Suppressor macrophage treated with lipopolysaccharide for 1 hour (primary cell): Measurements from ENCODE around the gene HHIP.

Experiments
- DNase-seq, 3 donors: peaks; one replicate each; pipeline ENCODE4 v3.0.0-alpha.2; 2020 to 2022

The HHIP gene, protein sequence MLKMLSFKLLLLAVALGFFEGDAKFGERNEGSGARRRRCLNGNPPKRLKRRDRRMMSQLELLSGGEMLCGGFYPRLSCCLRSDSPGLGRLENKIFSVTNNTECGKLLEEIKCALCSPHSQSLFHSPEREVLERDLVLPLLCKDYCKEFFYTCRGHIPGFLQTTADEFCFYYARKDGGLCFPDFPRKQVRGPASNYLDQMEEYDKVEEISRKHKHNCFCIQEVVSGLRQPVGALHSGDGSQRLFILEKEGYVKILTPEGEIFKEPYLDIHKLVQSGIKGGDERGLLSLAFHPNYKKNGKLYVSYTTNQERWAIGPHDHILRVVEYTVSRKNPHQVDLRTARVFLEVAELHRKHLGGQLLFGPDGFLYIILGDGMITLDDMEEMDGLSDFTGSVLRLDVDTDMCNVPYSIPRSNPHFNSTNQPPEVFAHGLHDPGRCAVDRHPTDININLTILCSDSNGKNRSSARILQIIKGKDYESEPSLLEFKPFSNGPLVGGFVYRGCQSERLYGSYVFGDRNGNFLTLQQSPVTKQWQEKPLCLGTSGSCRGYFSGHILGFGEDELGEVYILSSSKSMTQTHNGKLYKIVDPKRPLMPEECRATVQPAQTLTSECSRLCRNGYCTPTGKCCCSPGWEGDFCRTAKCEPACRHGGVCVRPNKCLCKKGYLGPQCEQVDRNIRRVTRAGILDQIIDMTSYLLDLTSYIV

DNA sequence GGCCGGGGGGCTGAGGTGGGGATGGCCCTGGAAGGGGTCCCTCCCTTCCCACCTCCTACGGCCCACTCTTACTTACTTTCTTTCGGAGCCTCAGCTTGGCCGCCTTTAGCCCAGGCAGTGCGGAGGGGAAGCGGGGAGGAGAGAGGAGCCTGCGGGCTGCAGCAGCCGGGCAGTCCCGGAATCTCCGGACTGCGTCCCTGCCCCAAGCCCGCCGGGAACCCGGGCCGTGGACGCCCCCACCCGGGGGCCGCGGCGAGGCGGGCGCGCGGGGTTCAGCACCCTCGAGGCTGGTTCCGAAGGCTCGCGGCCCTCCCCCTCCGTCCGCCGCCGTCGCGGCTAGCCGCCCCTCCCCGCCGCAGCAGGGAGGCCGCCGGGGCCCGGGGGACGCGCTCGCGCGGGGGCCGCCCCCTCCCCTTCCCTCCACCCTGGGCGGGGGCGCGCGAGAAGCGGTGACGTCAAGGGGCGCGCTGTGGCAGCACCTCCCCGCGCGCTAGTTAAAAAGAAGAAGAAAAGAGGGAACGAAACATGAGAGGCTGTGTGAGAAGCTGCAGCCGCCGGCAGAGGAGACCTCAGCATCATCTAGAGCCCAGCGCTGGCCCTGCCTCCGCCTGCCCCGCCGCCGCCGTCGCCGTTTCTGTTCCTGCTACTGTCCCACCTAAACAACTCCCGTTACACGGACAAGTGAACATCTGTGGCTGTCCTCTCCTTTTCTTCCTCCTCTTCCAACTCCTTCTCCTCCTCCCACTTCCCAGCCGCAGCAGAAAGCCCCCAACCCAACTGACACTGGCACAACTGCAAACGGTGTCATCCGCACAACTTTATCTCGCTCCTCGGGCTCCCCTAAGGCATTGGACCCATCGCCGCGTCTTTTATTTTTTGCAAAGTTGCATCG lies at the start of gene HHIP:
TSS of gene HHIP (plus strand) at position 526 of the 892 bp plus-strand sequence. CDS start 520 bp downstream, outside the sequence.
- DNase-seq, result peak; percentile 54 to 72 (median 59)

DNA sequence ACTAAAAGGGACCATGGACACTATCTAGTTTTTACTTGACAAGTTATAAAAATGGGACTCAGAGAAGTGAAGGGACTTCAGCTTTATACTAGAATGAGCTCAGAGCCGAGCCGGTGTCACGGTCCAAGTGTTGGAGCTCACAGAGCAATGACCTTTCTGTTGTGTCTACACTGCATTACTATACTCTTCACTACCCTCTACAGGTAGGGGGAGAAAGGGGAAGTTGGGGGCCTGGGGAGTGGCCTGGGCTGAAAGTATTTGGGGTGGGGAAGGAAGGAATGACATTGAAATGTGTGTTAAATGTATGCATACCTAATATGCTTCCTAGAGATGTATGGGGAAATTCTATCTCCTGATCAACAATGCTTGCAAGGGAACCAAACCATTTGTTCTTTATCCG lies 48.8 kb upstream of the HHIP start:
- DNase-seq, result no peak

DNA sequence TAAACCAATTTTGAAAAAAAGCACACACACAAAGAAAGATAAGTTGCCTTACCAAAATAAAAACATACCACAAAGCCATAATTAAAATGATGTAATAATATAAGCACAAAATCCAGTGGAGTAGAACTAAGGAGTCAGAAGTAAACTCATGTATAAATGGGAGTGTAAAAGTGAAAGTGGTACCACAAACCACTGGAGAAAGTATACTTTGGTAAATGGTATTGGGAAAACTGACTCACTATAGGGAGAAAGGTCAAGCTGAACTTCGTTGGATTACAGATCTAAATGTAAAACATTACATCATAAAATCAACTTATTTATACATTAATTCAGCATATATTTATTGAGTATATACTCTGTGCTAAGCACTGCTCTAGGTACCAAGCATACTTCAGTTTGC lies 46.3 kb upstream of the HHIP start:
- DNase-seq, result no peak

DNA sequence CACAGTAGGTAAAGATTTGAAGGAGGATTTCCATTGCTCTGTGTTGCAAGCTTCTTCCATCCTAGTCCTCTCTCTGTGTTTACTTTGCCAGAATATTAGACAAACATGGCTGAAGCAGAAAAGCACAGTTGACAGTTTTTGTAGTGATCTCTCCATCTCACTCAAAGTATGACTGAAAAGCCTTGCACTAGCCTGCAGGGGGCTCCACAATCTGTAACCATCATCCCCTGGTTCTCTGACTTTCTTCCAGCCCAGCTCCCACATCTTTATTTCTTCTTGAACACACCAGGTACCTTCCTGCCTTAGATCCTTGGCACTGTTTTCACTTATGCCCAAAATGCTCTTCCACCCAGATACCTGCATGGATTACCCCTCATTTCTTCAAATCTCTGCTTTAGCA lies 34.1 kb upstream of the HHIP start:
- peak in 1 of 3 donors; percentile 2 for DNase-seq

DNA sequence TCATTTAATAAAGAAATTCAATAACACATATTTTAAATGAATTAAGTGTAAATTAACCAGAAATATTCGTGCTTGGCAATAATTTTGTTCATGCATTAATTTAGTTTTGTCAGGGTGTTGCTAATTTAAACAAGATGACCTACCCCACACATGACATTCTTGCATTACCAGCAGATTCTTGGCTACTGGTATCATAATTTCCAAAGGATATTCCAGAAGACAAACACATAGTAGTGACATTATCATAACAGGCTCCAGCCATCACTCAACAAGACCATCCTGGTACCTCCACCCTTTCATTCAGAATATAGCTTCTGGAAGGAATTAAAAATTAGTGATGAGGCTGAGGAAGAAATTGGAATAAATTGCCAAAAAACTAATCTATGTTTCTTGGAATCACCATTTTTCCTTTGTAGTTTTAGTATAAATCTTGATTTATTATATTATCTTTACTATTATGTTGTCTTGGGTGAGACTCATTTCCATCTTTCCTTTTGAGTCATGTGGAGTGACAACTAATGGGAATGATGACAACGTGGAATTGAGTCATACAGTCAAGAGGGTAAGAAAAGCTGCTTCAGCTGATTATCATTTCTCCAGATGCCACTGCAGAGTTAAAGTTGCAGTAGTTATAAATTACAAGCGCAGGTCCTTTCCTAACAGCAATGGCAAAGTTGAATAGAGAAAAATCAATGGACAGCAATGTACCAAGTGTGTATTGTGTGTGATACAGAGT lies 30.9 kb upstream of the HHIP start:
- DNase-seq, result peak in 2 of 3 donors; percentile 5 to 28

DNA sequence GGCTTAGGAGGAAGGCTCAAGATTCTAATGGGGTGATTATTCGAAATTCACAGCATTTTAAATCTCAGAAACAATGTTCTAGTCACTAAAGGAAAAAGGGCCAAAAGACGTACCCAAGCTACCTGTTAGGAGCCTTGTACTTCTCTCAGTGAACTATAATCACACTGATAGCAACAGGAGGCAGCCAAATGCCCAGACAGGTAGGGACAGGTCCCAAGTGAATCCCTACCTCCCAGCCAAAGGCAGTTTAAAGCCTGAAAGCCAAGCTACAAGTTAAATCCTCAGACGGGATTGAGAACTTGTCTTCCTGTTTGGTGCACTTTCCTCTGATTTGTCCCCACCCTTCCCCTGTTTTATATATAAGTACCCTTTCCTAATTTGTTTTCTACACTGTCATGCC lies 24.3 kb upstream of the HHIP start:
- no peak for DNase-seq

DNA sequence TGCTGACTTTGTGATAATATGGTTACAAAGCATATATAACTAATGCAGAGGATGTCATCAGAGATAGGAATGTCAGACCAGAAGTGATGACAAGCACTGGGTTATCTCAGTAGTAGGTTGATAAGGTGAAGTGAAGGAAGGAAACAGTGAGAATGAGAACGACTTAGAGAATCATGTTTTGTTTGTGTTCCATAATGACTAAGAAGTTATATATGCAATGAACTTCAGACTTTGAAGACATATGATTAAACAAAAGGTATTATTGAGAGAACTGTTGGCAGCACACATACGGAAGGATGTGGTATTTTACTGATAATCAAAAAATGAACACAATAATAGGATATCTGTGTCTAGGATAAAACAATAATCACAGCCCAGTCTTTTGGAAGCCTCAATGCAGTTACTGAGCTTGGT lies 18.3 kb upstream of the HHIP start:
- DNase-seq, result no peak

DNA sequence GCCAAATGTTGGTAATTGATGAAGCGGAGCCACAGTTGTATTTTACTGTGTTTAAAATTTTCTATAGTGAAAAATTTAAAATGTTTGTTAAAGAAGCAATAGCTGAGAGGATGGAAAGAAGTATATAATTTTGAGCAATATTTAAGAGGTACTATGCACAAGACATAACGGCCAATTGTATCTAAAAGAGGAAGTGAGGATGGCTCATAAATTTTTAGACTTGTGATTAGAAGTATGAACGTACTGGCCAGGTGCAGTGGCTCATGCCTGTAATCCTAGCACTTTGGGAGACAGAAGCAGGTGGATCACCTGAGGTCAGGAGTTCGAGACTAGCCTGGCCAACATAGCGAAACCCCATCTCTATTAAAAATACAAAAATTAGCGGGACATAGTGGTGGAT lies 12.7 kb upstream of the HHIP start:
- DNase-seq, result no peak

DNA sequence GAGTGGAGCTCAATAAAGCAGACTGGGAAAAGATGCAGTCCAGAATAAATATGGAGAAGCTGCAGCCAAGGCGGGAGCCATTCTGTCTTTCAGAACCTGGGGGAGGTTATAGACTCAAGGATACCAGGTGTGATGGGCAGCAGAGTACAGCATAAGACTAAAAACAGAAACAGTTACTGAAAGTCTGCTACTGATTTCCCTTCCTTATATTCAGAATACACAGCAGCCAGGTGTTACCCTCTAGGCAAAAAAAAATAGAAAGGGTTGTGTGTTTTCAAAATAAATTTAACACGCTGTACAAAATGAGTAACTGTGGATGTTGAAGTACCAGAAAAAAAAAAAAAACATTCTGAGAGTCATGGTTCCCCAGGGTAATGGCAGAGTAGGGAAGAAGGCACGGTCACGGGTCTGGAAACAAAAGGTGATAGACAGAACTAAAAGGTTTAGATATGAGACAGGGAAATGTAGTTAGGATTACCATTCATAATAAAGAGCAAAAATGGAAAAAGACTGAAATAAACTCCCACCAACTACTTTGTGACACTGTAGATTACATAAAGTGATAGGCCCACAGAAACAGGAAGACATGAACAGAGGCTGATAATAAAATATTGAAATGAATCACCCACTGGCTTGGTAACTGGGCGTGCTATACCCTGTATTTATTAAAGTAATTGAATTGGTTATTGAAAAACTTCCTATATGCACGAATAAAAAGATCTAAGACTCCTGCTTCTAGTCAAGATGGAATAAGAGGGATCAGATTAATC lies 10.8 kb upstream of the HHIP start:
- DNase-seq, result no peak

DNA sequence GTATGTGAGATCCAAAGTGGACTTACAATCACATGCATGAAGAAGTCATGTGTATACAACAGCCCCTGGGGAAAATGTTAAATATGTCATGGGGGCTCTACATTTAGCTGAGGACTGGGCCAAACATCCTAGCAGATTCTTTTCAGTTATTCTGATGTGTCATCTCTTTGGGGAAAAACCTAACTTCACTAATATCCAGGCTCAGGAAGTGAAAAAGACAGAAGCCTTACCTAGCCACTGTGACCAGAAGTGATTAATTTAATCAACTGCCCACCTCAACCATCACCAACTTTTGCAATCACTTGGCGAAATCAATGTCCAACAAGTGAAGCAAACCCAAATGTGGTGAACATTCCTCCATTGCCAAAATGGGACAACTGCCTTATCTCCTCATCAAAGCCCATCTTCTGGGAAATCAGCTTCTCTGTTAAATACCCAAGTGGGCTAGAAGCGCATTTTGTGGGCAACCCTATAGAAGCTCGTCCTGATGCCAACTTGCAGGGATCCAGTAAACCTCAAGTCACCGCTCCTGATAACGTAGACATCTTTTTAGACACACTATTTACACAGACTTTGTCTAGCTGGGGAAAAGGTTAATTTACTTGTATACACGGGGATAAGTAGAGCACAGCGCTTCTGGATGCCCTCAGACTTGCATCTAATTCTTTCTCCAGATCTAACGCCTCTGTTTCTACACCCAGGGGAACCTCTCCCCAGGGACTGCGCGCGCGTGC lies 1.4 kb upstream of the HHIP start:
- no peak for DNase-seq

DNA sequence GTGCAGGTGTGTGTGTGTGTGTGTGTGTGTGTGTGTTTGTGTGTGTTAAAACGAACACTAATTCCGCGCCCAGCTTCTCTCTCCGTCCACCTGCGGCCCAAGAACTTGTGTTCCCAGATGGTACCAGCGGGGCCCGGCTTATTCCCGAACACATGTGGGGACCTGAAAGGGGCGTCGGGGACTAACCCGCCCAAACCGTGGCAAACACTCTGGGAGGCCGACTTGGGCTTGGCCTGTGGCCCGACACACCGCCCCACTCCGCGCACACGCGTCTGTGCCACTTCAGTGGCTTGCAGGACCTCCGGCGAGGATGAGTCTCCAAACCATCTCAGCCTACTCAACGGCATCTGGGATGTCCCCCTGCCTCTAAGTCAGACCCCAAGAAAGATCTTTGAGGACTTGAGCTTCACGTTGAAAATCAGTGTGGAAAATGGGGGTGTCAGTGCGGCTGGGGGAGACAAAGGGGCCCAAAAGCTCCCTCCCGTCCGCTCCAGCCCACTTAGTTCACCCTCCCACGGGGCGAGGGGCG lies 790 bp upstream of the HHIP start:
- DNase-seq, result no peak

DNA sequence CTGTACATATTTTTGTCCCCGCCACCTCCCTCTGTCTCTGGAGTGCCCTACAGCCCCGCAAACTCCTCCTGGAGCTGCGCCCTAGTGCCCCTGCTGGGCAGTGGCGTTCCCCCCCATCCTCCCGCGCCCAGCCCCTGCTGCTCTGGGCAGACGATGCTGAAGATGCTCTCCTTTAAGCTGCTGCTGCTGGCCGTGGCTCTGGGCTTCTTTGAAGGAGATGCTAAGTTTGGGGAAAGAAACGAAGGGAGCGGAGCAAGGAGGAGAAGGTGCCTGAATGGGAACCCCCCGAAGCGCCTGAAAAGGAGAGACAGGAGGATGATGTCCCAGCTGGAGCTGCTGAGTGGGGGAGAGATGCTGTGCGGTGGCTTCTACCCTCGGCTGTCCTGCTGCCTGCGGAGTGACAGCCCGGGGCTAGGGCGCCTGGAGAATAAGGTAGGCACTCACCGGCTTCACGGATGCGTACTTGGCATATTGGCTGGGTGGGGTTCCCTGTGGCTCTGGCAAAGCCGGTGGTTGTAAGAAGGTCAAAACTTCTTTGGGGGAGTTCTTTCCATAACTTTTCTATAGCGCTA lies 653 bp downstream of the HHIP start:
- DNase-seq, result no peak

DNA sequence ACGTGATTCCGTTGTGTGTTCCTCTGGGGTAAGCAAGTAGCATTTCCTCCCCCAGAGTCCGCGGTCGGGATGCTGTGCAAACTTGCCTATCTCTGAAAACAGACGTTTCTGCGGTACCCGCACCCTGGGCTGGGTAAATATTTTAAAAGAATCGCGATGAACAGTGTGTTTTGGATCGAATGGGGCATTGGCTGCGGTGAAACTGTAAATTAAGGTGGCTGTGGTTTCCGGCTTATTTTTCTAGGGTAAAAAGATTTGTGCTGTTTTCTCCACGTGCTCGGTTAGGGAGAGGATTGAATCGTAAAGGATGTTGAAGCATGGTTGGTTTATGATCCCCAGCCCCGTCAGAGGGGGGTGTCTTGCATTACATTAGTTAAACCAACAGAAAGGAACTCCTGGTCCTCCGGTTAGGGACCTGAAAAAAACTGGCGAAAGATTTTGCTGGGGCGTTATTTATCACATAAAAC lies 1.2 kb downstream of the HHIP start:
- no peak for DNase-seq

DNA sequence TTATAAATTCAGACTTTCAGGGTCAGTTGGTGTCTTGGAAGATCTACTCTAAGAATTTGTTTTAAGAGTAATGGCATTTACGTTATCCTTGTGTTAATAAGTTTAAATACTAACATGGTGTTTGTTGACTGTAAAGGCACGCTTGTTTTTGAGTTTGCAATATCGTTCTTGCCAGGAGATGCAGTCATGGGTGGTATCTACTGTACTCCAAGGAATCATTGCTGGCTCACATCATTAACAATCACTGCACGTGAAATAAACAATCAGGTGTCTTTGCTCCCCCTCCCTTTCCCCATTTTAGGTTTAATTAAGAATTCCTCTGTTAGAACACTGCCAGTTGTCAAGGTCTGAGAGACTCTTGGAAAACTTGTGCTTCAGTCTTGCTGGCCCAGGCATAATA lies 1.6 kb downstream of the HHIP start:
- DNase-seq, result no peak

DNA sequence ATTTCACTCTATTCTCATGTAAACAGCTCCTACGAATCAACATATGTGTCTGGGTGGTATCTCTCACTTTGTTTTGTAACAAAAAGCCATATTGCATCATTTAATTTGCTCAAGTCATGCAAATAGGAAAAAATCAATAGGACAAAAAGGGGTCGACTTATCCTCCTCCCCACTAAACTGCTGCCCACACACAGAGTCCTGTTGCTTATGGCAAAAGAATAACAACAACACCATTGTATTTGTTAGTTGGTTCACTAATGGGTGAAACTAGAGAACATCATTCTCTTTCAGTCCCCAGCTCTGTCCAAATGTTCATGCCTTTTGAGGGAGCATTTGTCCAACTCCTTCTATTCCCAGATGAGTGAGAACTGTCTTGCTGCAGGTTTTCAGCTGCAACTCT lies 2.1 kb downstream of the HHIP start:
- DNase-seq, result no peak

DNA sequence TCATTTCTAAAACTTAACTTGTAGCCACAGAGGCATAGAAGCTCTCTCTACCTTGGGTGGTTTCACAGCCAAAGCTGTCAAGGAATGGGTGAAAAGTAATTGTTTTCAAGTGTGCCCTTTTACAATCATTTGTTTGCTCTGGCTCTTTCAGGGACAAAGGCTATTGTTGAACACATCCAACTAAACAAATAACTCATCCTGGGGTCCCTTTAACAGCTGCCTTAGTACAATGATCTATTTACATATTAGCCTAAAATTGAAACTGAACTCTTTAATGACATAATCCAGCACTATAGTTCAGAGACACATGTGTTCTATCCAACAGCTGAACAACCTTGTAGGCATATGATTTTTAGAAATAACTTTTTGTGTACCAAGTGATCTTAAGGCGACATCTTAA lies 3.7 kb downstream of the HHIP start:
- DNase-seq, result no peak

DNA sequence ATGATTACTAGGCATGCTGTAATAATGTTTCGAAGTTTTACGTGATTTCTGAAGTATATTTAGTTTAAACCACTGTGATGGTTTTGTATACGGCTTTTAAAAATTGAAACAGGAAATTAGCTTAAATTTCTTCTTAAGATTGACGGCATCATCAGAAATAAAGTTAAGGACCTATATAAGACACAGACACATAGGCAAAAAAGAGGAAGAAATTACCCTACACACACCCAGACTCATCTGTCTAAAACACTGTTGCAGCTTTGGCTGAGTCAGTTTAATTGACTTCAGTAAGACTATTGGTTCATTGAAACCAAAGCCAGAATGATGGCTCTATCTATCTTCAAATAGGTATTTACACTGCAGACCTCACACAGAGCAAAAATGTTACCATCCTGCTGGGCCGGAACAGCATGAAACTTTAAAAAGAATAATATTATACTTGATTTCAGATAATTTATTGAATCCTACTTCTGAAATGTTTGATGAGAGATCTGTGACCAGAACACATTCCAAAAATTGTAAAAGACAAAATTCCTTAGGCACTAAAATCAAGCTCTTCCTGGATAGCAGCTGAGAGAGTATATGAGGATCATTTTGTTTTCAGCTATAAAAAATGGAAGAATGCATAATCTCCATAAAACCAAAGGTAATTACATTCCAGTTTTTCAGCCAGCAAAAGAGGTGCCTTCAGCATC lies 4.5 kb downstream of the HHIP start:
- DNase-seq, result no peak

DNA sequence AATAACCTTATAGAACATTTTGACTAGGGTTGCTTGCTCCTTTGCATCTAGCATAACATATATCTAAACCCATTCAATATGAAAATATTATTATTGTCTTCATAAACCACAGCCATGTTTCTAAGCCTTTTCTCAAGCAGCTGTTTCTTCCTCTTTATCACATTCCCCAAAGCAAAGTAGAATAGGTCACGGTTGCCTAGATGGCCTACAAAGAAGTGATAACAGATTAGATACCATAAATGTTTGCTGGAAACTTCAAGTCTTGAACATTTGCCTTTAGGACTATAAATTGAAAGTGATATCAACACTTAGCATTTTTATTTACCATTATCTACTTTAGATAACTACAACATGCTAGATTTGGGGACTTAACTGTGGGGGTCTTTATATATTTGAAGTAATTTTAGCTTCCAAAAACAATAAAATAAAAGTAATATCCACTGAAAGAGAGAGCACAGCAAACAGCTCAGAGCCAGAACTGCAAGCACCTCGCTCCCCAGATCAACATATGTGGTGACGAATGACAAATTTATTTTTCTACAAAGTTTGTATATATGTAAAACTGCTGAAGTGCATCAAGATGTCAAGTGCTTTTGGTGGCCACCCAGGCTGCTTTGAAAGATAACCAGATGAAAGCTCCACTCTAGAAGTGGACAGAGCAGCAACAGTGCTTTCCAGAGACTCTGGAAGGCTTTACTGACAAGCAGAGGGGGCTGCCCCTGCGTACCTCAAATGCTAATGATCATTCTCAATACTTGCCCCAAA lies 8.0 kb downstream of the HHIP start:
- no peak for DNase-seq

DNA sequence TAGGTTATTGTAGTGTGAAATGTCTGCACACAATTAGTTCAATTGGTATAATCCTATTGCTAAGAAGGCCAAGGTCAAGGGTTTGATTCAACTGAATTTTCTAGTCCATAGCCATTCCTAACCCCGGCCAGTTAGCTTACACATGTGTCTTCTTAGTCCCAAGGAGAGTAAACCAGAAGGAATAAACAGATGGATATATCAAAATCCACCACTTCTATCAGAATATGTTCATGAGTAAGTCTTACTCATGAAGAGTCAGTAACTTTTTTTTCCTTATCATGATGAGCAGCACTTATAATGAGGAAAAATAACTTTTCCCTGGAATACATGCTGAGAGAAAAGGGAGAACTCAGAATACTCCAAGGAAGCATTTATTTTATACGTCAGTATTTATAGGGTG lies 9.5 kb downstream of the HHIP start:
- DNase-seq, result no peak
